Breast epithelium (tissue), 4 donors: ENCODE measurements around the gene SIX5. TPM values are rescaled to one million over a fixed set of nuclear protein-coding genes. Genes with fewer than 3 reads are reported as not detected.
A peak's percentile ranks its signal among the peaks of the same experiment; 100 is the strongest.
"Not testable (repeated sequence)": the region's sequence is repeated elsewhere in the genome, so short reads cannot be mapped to it uniquely, and the experiment has no call there.

Experiments used
- DNase-seq, 2 donors: peaks; one replicate each; pipeline ENCODE4 v3.0.0-alpha.2; 2019; ENCODE audit warnings: low spot score in 2 of 2
- H3K27ac ChIP-seq, 2 donors: fragments of 200-600 bp; sonication (generic) in 1 of 2; one replicate each; pipeline ENCODE4 v1.5.1; 2016 to 2019; ENCODE audit warnings: mild to moderate bottlenecking in 1 of 2
- H3K27me3 ChIP-seq, 2 donors: fragments of 200-600 bp; sonication (generic) in 1 of 2; one replicate each; pipeline versions ENCODE4 v1.5.1 to v1.6.0; 2017 to 2019; ENCODE audit warnings: control low read depth in 1 of 2, mild to moderate bottlenecking in 1 of 2
- H3K36me3 ChIP-seq: fragments of 200-600 bp; one replicate; pipeline ENCODE4 v1.5.1; 2019
- H3K4me1 ChIP-seq, 2 donors: fragments of 200-600 bp; sonication (generic); one replicate each; pipeline ENCODE4 v1.5.1; 2016 to 2019; ENCODE audit warnings: control low read depth in 1 of 2
- H3K4me3 ChIP-seq, 3 donors: fragments of 200-600 bp; sonication (generic); 1 replicate in 2 of 3; 2 replicates in 1 of 3; pipeline ENCODE4 v1.5.1; 2016 to 2019; ENCODE audit warnings: mild to moderate bottlenecking in 3 of 3, moderate library complexity in 2 of 3
- H3K9me3 ChIP-seq, 2 donors: fragments of 200-600 bp; sonication (generic) in 1 of 2; one replicate each; pipeline ENCODE4 v1.5.1; 2016 to 2019; ENCODE audit warnings: control low read depth in 1 of 2
- POLR2A ChIP-seq: fragments of 450-650 bp; IDR thresholded peaks from one replicate; pipeline ENCODE4 v1.6.1; 2016; ENCODE audit warnings: antibody characterized with exemption, mild to moderate bottlenecking, moderate library complexity
- POLR2AphosphoS5 ChIP-seq, 3 donors: sonication (generic); formaldehyde crosslinking; IDR thresholded peaks; one replicate each; pipeline ENCODE4 v1.6.1; 2017; ENCODE audit warnings: antibody characterized with exemption in 3 of 3
- intact Hi-C: fragments of 100-400 bp; cut with DNase I; formaldehyde crosslinking; loops from one replicate; pipeline ENCODE4 v1.15.1; 2023; ENCODE audit warnings: low total_unique reads
- total RNA-seq, 3 donors: library from RNA; depleted of rRNA; stranded (reverse); fragments of >200 nt; gene quantifications; one replicate each; pipeline ENCODE4 v1.1.0, GENCODE V29; 2016
- TF ChIP-seq, protein P1 (sequence below), 3 donors: fragments of 450-650 bp; IDR thresholded peaks; one replicate each; pipeline ENCODE4 v1.5.1; 2016 to 2017; ENCODE audit warnings: antibody characterized with exemption in 3 of 3, mild to moderate bottlenecking in 3 of 3, moderate library complexity in 3 of 3

SIX5 gene
- total RNA-seq, 3 donors from 2014 or later: 8.6 to 11.8 (median 11.8) TPM

DNA sequence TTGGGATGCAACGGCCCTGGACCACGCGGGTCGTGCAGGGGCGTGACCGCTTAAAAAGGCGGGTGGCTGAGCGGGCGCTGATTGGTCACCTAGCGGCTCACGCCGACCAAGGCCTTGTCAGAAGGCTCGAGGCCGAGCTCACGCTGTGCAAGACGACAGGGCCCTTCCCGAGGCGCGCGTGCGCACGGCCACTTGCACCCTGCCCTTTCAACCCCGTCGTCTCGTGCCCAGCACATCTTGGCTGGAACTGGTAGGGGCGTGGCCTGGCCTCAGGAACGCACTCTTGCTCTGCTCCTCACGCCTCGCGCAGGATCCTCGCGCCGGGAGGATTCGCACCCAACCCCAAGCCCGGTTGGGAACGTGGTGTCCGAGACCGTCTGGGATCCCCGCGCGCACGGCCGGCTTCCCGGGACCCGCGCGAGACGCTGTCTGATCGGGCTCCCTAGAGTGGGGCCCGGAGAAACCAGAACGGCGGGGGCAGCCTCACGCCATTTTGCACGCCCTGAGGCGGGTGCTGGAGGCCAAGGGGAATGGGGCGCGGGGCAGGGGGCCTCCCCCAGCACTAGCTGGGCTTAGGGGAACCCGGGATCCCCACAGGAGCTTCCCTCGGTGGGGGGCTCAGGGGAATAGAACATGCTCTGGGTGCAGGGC lies 35.8 kb downstream of the SIX5 start, which contains the start of gene MEIOSIN:
TSS of gene MEIOSIN (plus strand) at position 280 of the 651 bp plus-strand sequence. CDS start 1,938 bp downstream, outside the sequence.
- no peak within 1 kb of the TSS for H3K27ac ChIP-seq

DNA sequence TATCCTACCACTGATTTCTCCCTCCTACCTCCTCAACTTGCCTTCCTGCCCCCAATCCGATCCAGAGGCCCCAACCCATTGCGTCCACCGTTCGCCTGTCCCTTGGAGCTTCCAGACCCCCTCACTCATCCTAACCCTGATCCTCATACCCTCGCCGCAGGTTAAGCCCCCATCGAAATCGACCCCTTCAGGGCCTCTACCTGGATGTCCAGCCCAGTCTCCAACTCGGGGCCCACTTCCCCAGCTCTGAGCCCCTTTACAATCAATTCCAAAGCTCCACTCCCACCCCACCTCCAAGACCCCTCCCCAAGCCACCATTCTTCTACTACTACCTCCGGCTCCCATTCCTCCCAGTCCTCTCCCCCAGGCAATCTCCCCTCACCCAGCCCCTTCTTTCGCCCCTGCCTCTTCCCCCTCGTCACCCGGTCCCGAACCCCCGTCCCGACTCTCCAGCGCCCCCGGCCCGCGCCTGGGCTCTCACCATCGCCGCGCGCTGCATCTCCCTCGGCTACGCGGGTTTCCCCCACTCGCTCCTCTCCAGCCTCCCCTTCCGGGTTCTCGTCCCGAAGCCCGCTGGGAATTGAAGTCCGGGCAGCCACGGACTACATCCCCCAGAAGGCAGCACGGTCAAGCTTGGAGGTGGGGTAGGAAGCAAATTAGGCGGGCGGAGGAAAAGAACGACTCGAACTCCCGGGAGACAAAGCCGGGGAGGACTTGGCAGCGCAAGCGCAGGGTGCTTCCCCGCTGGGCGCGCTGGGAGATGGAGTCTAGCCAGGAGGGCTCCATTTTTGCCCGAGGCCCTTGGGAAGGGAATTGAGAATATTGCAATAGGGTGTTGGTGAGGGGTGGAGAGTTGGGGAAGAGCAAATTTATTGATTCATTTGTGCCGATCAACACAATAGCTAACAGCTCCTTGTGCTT lies 38.4 kb downstream of the SIX5 start, which contains the start of gene FBXO46:
TSS of gene FBXO46 (minus strand) at position 529 of the 921 bp plus-strand sequence. CDS start 17,401 bp downstream, outside the sequence.
- Histone ChIP-seq H3K9me3 (no peaks in the 10 kb centered on the region), H3K27me3 (no peaks in the 10 kb centered on the region), H3K27ac (peak within 1 kb of the TSS; percentile 71 to 91), H3K36me3 (no peaks in the 10 kb centered on the region), H3K4me3 (peak within 1 kb of the TSS; percentile 71 to 91 (median 85)), H3K4me1 (peaks cover 0 to 5% of the 10 kb centered on the region in 2 donors)
- TF ChIP-seq POLR2A (peak; percentile 87), POLR2AphosphoS5 (IDR thresholded peaks at IDR 0.05) (peak; percentile 93 to 95 (median 94))
- TF ChIP-seq, protein P1, sequence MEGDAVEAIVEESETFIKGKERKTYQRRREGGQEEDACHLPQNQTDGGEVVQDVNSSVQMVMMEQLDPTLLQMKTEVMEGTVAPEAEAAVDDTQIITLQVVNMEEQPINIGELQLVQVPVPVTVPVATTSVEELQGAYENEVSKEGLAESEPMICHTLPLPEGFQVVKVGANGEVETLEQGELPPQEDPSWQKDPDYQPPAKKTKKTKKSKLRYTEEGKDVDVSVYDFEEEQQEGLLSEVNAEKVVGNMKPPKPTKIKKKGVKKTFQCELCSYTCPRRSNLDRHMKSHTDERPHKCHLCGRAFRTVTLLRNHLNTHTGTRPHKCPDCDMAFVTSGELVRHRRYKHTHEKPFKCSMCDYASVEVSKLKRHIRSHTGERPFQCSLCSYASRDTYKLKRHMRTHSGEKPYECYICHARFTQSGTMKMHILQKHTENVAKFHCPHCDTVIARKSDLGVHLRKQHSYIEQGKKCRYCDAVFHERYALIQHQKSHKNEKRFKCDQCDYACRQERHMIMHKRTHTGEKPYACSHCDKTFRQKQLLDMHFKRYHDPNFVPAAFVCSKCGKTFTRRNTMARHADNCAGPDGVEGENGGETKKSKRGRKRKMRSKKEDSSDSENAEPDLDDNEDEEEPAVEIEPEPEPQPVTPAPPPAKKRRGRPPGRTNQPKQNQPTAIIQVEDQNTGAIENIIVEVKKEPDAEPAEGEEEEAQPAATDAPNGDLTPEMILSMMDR (IDR thresholded peaks at IDR 0.05): no peak
- intact Hi-C loops: no loop called here
- peak; percentile 96 to 97 for DNase-seq

More for the DNA sequence above, 35.8 kb downstream of the SIX5 start, which contains the start of gene MEIOSIN:
- H3K4me1 ChIP-seq: peaks cover 0 to 5% of the 10 kb centered on the region in 2 donors
- no peaks in the 10 kb centered on the region for H3K36me3 ChIP-seq
- no peaks in the 10 kb centered on the region for H3K9me3 ChIP-seq
- intact Hi-C loops: no loop called here
- no peak within 1 kb of the TSS for H3K4me3 ChIP-seq
- H3K27me3 ChIP-seq: no peaks in the 10 kb centered on the region
- no peak for DNase-seq
- TF ChIP-seq POLR2AphosphoS5 (IDR thresholded peaks at IDR 0.05) (no peak), POLR2A (no peak)
- TF ChIP-seq, protein P1 (IDR thresholded peaks at IDR 0.05): no peak

DNA sequence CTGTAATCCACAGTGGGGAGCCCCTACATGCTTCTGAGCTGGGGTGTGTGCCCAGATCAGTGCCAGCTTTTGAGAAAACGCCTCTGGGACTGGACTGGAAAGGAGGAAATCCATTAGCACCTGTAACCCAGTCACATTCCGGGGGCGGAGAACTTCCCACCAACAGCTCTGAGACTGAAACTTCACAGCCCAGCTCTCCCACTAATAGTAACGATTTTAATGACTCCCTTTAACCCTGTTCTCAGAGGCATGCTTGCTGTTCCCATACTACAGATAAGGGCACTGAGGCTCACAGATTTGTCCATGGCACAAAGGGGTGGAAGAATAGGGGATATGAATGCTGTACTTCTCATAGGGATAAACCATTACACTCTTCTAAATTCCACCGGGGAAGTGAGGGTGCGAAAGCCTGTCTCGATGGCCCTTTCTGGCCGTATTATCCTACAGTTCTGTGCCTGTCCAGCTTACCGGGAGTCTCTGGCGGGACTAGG lies 39.2 kb downstream of the SIX5 start:
- intact Hi-C loops: no loop called here
- no peaks in the 10 kb centered on the region for H3K36me3 ChIP-seq
- TF ChIP-seq, protein P1 (IDR thresholded peaks at IDR 0.05): no peak
- no peaks in the 10 kb centered on the region for H3K27me3 ChIP-seq
- H3K9me3 ChIP-seq: no peaks in the 10 kb centered on the region
- H3K27ac ChIP-seq: peak overlapping the region; percentile 71 to 91
- peaks cover 0 to 5% of the 10 kb centered on the region in 2 donors for H3K4me1 ChIP-seq
- no peak for DNase-seq
- H3K4me3 ChIP-seq: peak overlapping the region; percentile 71 to 91 (median 85)

DNA sequence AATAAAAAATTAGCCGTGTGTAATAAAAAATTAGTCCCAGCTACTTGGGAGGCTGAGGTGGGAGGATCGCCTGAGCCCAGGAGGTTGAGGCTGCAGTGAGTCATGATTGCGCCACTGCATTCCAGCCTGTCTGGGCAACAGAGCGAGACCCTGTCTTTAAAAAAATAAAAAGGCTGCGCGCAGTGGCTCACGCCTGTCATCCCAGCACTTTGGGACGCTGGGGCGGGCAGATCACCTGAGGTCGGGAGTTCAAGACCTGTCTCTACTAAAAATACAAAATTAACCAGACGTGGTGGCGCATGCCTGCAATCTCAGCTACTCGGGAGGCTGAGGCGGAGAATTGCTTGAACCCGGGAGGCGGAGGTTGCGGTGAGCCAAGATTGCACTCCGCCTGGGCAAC lies 40.4 kb downstream of the SIX5 start:
- intact Hi-C loops, H3K9me3 ChIP-seq, H3K27me3 ChIP-seq, H3K4me3 ChIP-seq, DNase-seq, H3K36me3 ChIP-seq, H3K27ac ChIP-seq, H3K4me1 ChIP-seq: not testable (repeated sequence)

DNA sequence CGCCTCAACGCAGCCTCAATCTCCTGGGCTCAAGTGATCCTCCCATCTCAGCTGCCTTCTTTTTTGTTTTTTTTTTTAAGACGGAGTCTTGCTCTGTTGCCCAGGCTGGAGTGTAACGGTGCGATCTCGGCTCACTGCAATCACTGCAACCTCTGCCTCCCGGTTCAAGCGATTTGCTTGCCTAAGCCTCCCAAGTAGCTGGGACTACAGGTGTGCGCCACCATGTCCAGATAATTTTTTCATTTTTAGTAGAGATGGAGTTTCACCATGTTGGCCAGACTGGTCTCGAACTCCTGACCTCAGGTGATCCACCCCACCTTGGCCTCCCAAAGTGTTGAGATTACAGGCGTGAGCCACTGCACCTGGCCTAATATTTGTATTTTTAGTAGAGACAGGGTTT lies 49.0 kb downstream of the SIX5 start:
- H3K4me3 ChIP-seq, H3K27me3 ChIP-seq, H3K36me3 ChIP-seq, H3K27ac ChIP-seq, H3K4me1 ChIP-seq, H3K9me3 ChIP-seq, DNase-seq, intact Hi-C loops: not testable (repeated sequence)
